ENCODE results near the gene ARMH3. TPM values are rescaled to one million over a fixed set of nuclear protein-coding genes. Genes with fewer than 3 reads are reported as not detected.
"Not testable (repeated sequence)": the region's sequence is repeated elsewhere in the genome, so short reads cannot be mapped to it uniquely, and the experiment has no call there.

Gene ARMH3
- total RNA-seq, 1 donor from 2014 or later, result 4.8 TPM

GRCh38 chr10:101993651-101994200, 62.2 kb downstream of the ARMH3 start:
- DNase-seq (ENCODE audit: low read depth in 2 of 2), result no peak

- DNase-seq (ENCODE audit: low read depth in 2 of 2), result no peak
Measured at GRCh38 chr10:101993221-101993620, 62.8 kb downstream of the ARMH3 start.

- DNase-seq (ENCODE audit: low read depth in 2 of 2), result no peak
Measured at GRCh38 chr10:101987136-101987535, 68.8 kb downstream of the ARMH3 start.

- peak; percentile 25 to 52 for DNase-seq (ENCODE audit: low read depth in 2 of 2)
Measured at GRCh38 chr10:101986624-101986971, 69.4 kb downstream of the ARMH3 start.

GRCh38 chr10:101980677-101981076, 75.3 kb downstream of the ARMH3 start:
- DNase-seq (ENCODE audit: low read depth in 2 of 2), result not testable (repeated sequence)

GRCh38 chr10:101974091-101974971, 81.6 kb downstream of the ARMH3 start:
- DNase-seq (ENCODE audit: low read depth in 2 of 2), result peak; percentile 61 to 78

GRCh38 chr10:101972761-101973160, 83.2 kb downstream of the ARMH3 start:
- no peak for DNase-seq (ENCODE audit: low read depth in 2 of 2)

GRCh38 chr10:101969412-101969922, 86.5 kb downstream of the ARMH3 start:
- DNase-seq (ENCODE audit: low read depth in 2 of 2), result no peak

- DNase-seq (ENCODE audit: low read depth in 2 of 2), result no peak
Measured at GRCh38 chr10:101968940-101969321, 87.0 kb downstream of the ARMH3 start.

GRCh38 chr10:101968286-101968939, 87.6 kb downstream of the ARMH3 start:
- no peak for DNase-seq (ENCODE audit: low read depth in 2 of 2)

- DNase-seq (ENCODE audit: low read depth in 2 of 2), result no peak
Measured at GRCh38 chr10:101967713-101968112, 88.3 kb downstream of the ARMH3 start.

GRCh38 chr10:101967119-101967518, 88.9 kb downstream of the ARMH3 start:
- no peak for DNase-seq (ENCODE audit: low read depth in 2 of 2)

GRCh38 chr10:101965075-101965765, 90.8 kb downstream of the ARMH3 start:
- peak in 1 of 2 donors; percentile 13 for DNase-seq (ENCODE audit: low read depth in 2 of 2)

- DNase-seq (ENCODE audit: low read depth in 2 of 2), result peak in 1 of 2 donors; percentile 37
Measured at GRCh38 chr10:101961591-101962498, 94.1 kb downstream of the ARMH3 start.

- DNase-seq (ENCODE audit: low read depth in 2 of 2), result no peak
Measured at GRCh38 chr10:101960879-101961395, 95.0 kb downstream of the ARMH3 start.

GRCh38 chr10:101959346-101959916, 96.5 kb downstream of the ARMH3 start:
- no peak for DNase-seq (ENCODE audit: low read depth in 2 of 2)

- DNase-seq (ENCODE audit: low read depth in 2 of 2), result no peak
Measured at GRCh38 chr10:101958691-101959090, 97.3 kb downstream of the ARMH3 start.

GRCh38 chr10:101956898-101957297, 99.1 kb downstream of the ARMH3 start:
- DNase-seq (ENCODE audit: low read depth in 2 of 2), result no peak

GRCh38 chr10:101956117-101956516, 99.9 kb downstream of the ARMH3 start:
- DNase-seq (ENCODE audit: low read depth in 2 of 2), result no peak

- DNase-seq (ENCODE audit: low read depth in 2 of 2), result no peak
Measured at GRCh38 chr10:101952191-101952590, 103.8 kb downstream of the ARMH3 start.
